ENCODE data around the gene OR4D11.
"Not testable (repeated sequence)": the region's sequence is repeated elsewhere in the genome, so short reads cannot be mapped to it uniquely, and the experiment has no call there.

OR4D11 gene

GRCh38 chr11:59503276-59503675, at the start of gene OR4D11:
TSS of gene OR4D11 (plus strand) at chr11:59503576. CDS start at chr11:59503576, 0 bp downstream.
- no peak for DNase-seq

GRCh38 chr11:59456661-59457060, 46.7 kb upstream of the OR4D11 start, which contains the start of gene OR4D6:
TSS of gene OR4D6 (plus strand) at chr11:59456961. CDS start at chr11:59456961, 0 bp downstream.
- DNase-seq = no peak

- DNase-seq = no peak
Measured at GRCh38 chr11:59459916-59460315, 43.5 kb upstream of the OR4D11 start.

GRCh38 chr11:59463190-59463641, 40.2 kb upstream of the OR4D11 start:
- DNase-seq = no peak

- DNase-seq = no peak
Measured at GRCh38 chr11:59473015-59473414, 30.4 kb upstream of the OR4D11 start, which contains the start of gene OR4D10. TSS of gene OR4D10 (plus strand) at chr11:59473315. CDS start at chr11:59477430, 4,115 bp downstream.

GRCh38 chr11:59475176-59475575, 28.2 kb upstream of the OR4D11 start:
- no peak for DNase-seq

GRCh38 chr11:59479906-59480305, 23.5 kb upstream of the OR4D11 start:
- no peak for DNase-seq

- DNase-seq = no peak
Measured at GRCh38 chr11:59480359-59480758, 23.0 kb upstream of the OR4D11 start.

GRCh38 chr11:59501931-59502330, 1.4 kb upstream of the OR4D11 start:
- DNase-seq = no peak

- DNase-seq = no peak
Measured at GRCh38 chr11:59510941-59511589, 7.7 kb downstream of the OR4D11 start, which contains the start of gene OR4D9. TSS of gene OR4D9 (plus strand) at chr11:59511539. CDS start at chr11:59514913, 3,374 bp downstream.

GRCh38 chr11:59511675-59512074, 8.3 kb downstream of the OR4D11 start:
- no peak for DNase-seq

- DNase-seq = not testable (repeated sequence)
Measured at GRCh38 chr11:59520139-59520538, 16.8 kb downstream of the OR4D11 start.

GRCh38 chr11:59520741-59521140, 17.4 kb downstream of the OR4D11 start:
- no peak for DNase-seq

- DNase-seq = no peak
Measured at GRCh38 chr11:59523541-59523940, 20.2 kb downstream of the OR4D11 start.

- no peak for DNase-seq
Measured at GRCh38 chr11:59528711-59529110, 25.3 kb downstream of the OR4D11 start.

- DNase-seq = no peak
Measured at GRCh38 chr11:59532620-59533019, 29.2 kb downstream of the OR4D11 start.

- no peak for DNase-seq
Measured at GRCh38 chr11:59534676-59535075, 31.3 kb downstream of the OR4D11 start.

GRCh38 chr11:59542142-59542810, 38.9 kb downstream of the OR4D11 start:
- no peak for DNase-seq

- DNase-seq = not testable (repeated sequence)
Measured at GRCh38 chr11:59543713-59544112, 40.3 kb downstream of the OR4D11 start.

GRCh38 chr11:59544869-59545178, 41.4 kb downstream of the OR4D11 start:
- no peak for DNase-seq

- no peak for DNase-seq
Measured at GRCh38 chr11:59545179-59546020, 42.0 kb downstream of the OR4D11 start.

GRCh38 chr11:59547605-59548308, 44.4 kb downstream of the OR4D11 start:
- not testable (repeated sequence) for DNase-seq

- DNase-seq = no peak
Measured at GRCh38 chr11:59548309-59548656, 44.9 kb downstream of the OR4D11 start.
